Right cardiac atrium (tissue), 5 donors: ENCODE data around the gene ROBO1. TPM values are rescaled to one million over a fixed set of nuclear protein-coding genes. Genes with fewer than 3 reads are reported as not detected.

Source experiments
- ATAC-seq, 2 donors: fragments of 200-7000 bp; cut with Tn5 transposase; one replicate each; pipeline versions ENCODE4 v1.8.0 to v1.9.1; 2020; ENCODE audit warnings: moderate library complexity in 2 of 2, mild to moderate bottlenecking in 1 of 2
- DNase-seq, 3 donors: peaks; one replicate each; pipeline ENCODE4 v3.0.0-alpha.2; 2020
- H3K27ac ChIP-seq: one replicate; pipeline ENCODE4 v1.5.1; 2013; ENCODE audit warnings: mild to moderate bottlenecking, low read length, control low read depth, moderate library complexity
- H3K27me3 ChIP-seq: one replicate; pipeline ENCODE4 v1.6.1; 2013; ENCODE audit not compliant: control insufficient read depth, insufficient read depth
- H3K4me1 ChIP-seq: one replicate; pipeline ENCODE4 v1.6.1; 2013; ENCODE audit warnings: low read length; ENCODE audit not compliant: control insufficient read depth, insufficient read depth
- H3K4me3 ChIP-seq: one replicate; pipeline ENCODE4 v1.5.1; 2013; ENCODE audit warnings: low read length, control low read depth
- H3K9me3 ChIP-seq: one replicate; pipeline ENCODE4 v1.6.1; 2013; ENCODE audit warnings: low read length; ENCODE audit not compliant: control insufficient read depth
- WGBS: extraction: QIAGEN DNeasy Blood & Tissue Kit; methylation state at CpG from one replicate; pipeline ENCODE4 v1.1.7; 2013; 5-methylcytosine and 5-hydroxymethylcytosine counted together
- intact Hi-C, 4 donors: fragments of 100-400 bp; cut with DNase I; formaldehyde crosslinking; loops; one replicate each; pipeline versions ENCODE4 v1.11.0 to v1.14.0; 2022 to 2023
- polyA plus RNA-seq: library from polyadenylated mRNA; stranded (reverse); fragments of 200-250 nt; gene quantifications from one replicate; pipeline ENCODE4 v1.2.3, GENCODE V29; 2013
- total RNA-seq, 4 donors: library from RNA; stranded (reverse); fragmentation: NEBNext Ultra II Directional; extraction: Animal tissue kit (Norgen Biotek cat#: 25700); gene quantifications; one replicate each; pipeline ENCODE4 v1.2.1, GENCODE V29; 2021
- donor health status: healthy with polysubstance abuse.
- donor health status: DM: no; HTN: yes; CAD: no.
- donor health status: DM: no; HTN: no; CAD: no.
- donor health status: DM: no; HTN: yes; CAD: no; lungs with severe emphysema.
- donor health status: DM: yes; HTN: yes; CAD: no.

ROBO1 gene
- total and polyA plus RNA-seq, 5 donors, result 5.5 to 16.2 (median 13.5) TPM

- intact Hi-C loops, result no loop called here
- Histone ChIP-seq H3K4me3 (no peak overlapping the region), H3K27me3 (no peaks in the 10 kb centered on the region), H3K27ac (no peak overlapping the region), H3K9me3 (no peaks in the 10 kb centered on the region), H3K4me1 (no peaks in the 10 kb centered on the region)
- DNase-seq (no peak), ATAC-seq (no peak)
- 78% methylated on average over 1 of the region's 1 CpG for WGBS
These were observed 95.7 kb downstream of the ROBO1 start for GRCh38 chr3:79672075-79672474.

- no peak overlapping the region for H3K27ac ChIP-seq
- no peaks in the 10 kb centered on the region for H3K9me3 ChIP-seq
- intact Hi-C loops, result no loop called here
- ATAC-seq, result no peak
- no peaks in the 10 kb centered on the region for H3K27me3 ChIP-seq
- H3K4me1 ChIP-seq, result no peaks in the 10 kb centered on the region
- 87% methylated on average over 3 of the region's 3 CpGs for WGBS
- no peak overlapping the region for H3K4me3 ChIP-seq
- DNase-seq, result no peak
These were observed 97.6 kb downstream of the ROBO1 start for GRCh38 chr3:79670178-79670577.

GRCh38 chr3:79664455-79664854 is 103.3 kb downstream of the ROBO1 start:
- Histone ChIP-seq H3K27me3 (no peaks in the 10 kb centered on the region), H3K4me3 (no peak overlapping the region), H3K4me1 (no peaks in the 10 kb centered on the region), H3K9me3 (no peaks in the 10 kb centered on the region), H3K27ac (no peak overlapping the region)
- WGBS, result 85% methylated on average over 7 of the region's 7 CpGs
- no peak for ATAC-seq
- DNase-seq, result no peak
- intact Hi-C loops, result no loop called here

- Histone ChIP-seq H3K9me3 (no peaks in the 10 kb centered on the region), H3K4me1 (no peaks in the 10 kb centered on the region), H3K27ac (no peak overlapping the region), H3K27me3 (no peaks in the 10 kb centered on the region), H3K4me3 (no peak overlapping the region)
- DNase-seq (no peak), ATAC-seq (no peak)
- intact Hi-C loops, result no loop called here
- WGBS, result 56% methylated on average over 3 of the region's 3 CpGs
These were observed 105.9 kb downstream of the ROBO1 start for GRCh38 chr3:79661896-79662295.

GRCh38 chr3:79657076-79657475 is 110.7 kb downstream of the ROBO1 start:
- ATAC-seq, result no peak
- H3K9me3 ChIP-seq, result no peaks in the 10 kb centered on the region
- H3K27ac ChIP-seq, result no peak overlapping the region
- H3K27me3 ChIP-seq, result no peaks in the 10 kb centered on the region
- H3K4me3 ChIP-seq, result no peak overlapping the region
- no peak for DNase-seq
- no peaks in the 10 kb centered on the region for H3K4me1 ChIP-seq
- intact Hi-C loops, result no loop called here

GRCh38 chr3:79654019-79654418 is 113.8 kb downstream of the ROBO1 start:
- no peak overlapping the region for H3K27ac ChIP-seq
- ATAC-seq, result no peak
- intact Hi-C loops, result no loop called here
- DNase-seq, result no peak
- no peak overlapping the region for H3K4me3 ChIP-seq
- no peaks in the 10 kb centered on the region for H3K4me1 ChIP-seq
- H3K9me3 ChIP-seq, result no peaks in the 10 kb centered on the region
- WGBS, result 53% methylated on average over 3 of the region's 3 CpGs
- no peaks in the 10 kb centered on the region for H3K27me3 ChIP-seq

- Histone ChIP-seq H3K27ac (no peak overlapping the region), H3K4me1 (no peaks in the 10 kb centered on the region), H3K9me3 (no peaks in the 10 kb centered on the region), H3K4me3 (no peak overlapping the region), H3K27me3 (no peaks in the 10 kb centered on the region)
- intact Hi-C loops, result no loop called here
- 90% methylated on average over 4 of the region's 4 CpGs for WGBS
- ATAC-seq (no peak), DNase-seq (no peak)
These were observed 114.5 kb downstream of the ROBO1 start for GRCh38 chr3:79653266-79653830.

GRCh38 chr3:79651536-79652065 is 116.2 kb downstream of the ROBO1 start:
- Histone ChIP-seq H3K4me1 (no peaks in the 10 kb centered on the region), H3K4me3 (no peak overlapping the region), H3K9me3 (no peaks in the 10 kb centered on the region), H3K27me3 (no peaks in the 10 kb centered on the region), H3K27ac (no peak overlapping the region)
- WGBS, result 48% methylated on average over 7 of the region's 7 CpGs
- intact Hi-C loops, result no loop called here
- DNase-seq (no peak), ATAC-seq (no peak)

GRCh38 chr3:79639855-79640254 is 127.9 kb downstream of the ROBO1 start:
- 89% methylated on average over 2 of the region's 2 CpGs for WGBS
- DNase-seq (no peak), ATAC-seq (no peak)
- intact Hi-C loops, result no loop called here
- Histone ChIP-seq H3K9me3 (no peaks in the 10 kb centered on the region), H3K4me1 (no peaks in the 10 kb centered on the region), H3K27ac (no peak overlapping the region), H3K4me3 (no peak overlapping the region), H3K27me3 (no peaks in the 10 kb centered on the region)

GRCh38 chr3:79636372-79636771 is 131.4 kb downstream of the ROBO1 start:
- ATAC-seq (no peak), DNase-seq (no peak)
- 71% methylated on average over 4 of the region's 4 CpGs for WGBS
- H3K27me3 ChIP-seq, result no peaks in the 10 kb centered on the region
- no peak overlapping the region for H3K27ac ChIP-seq
- no peaks in the 10 kb centered on the region for H3K9me3 ChIP-seq
- no peaks in the 10 kb centered on the region for H3K4me1 ChIP-seq
- intact Hi-C loops, result no loop called here
- H3K4me3 ChIP-seq, result no peak overlapping the region

GRCh38 chr3:79632842-79633241 is 135.0 kb downstream of the ROBO1 start:
- H3K27ac ChIP-seq, result no peak overlapping the region
- H3K4me3 ChIP-seq, result no peak overlapping the region
- WGBS, result 61% methylated on average over 1 of the region's 1 CpG
- ATAC-seq (no peak), DNase-seq (no peak)
- no peaks in the 10 kb centered on the region for H3K4me1 ChIP-seq
- no peaks in the 10 kb centered on the region for H3K9me3 ChIP-seq
- H3K27me3 ChIP-seq, result no peaks in the 10 kb centered on the region
- intact Hi-C loops, result no loop called here

- WGBS, result 92% methylated on average over 6 of the region's 6 CpGs
- intact Hi-C loops, result no loop called here
- no peak for ATAC-seq
- Histone ChIP-seq H3K4me3 (no peak overlapping the region), H3K27ac (no peak overlapping the region), H3K4me1 (no peaks in the 10 kb centered on the region), H3K9me3 (peaks cover 5% of the 10 kb centered on the region), H3K27me3 (no peaks in the 10 kb centered on the region)
- no peak for DNase-seq
These were observed 148.9 kb downstream of the ROBO1 start for GRCh38 chr3:79618883-79619282.
